Measurements from ENCODE around the gene TMEM219. TPM values are rescaled to one million over a fixed set of nuclear protein-coding genes. Genes with fewer than 3 reads are reported as not detected.
A peak's percentile ranks its signal among the peaks of the same experiment; 100 is the strongest.

Gene TMEM219
- total and polyA plus RNA-seq, 12 donors, result 100 to 300 (median 192) TPM

GRCh38 chr16:30003670-30004423 lies 42.0 kb downstream of the TMEM219 start:
- H3K4me3 ChIP-seq, result no peak overlapping the region
- H3K36me3 ChIP-seq (replicated peaks in 1 of 2), result peaks cover 0 to 5% of the 10 kb centered on the region in 2 donors
- no peaks in the 10 kb centered on the region for H3K9me3 ChIP-seq (replicated peaks in 1 of 3)
- no peak for DNase-seq
- intact Hi-C loops (cut with DNase I), result loop anchor here in 1 of 2 donors (5.0 kb wide), 1 partner anchor 132 kb away; no protein-coding TSS in a partner anchor
- H3K4me1 ChIP-seq (replicated peaks in 1 of 2), result no peaks in the 10 kb centered on the region
- no peak for TF ChIP-seq CTCF (IDR thresholded peaks at IDR 0.05)
- no peak for TF ChIP-seq POLR2A (IDR thresholded peaks at IDR 0.05)
- no peak overlapping the region for H3K27ac ChIP-seq
- WGBS, 4 donors, result 77 to 91% (median 88%) methylated on average over 13 to 17 of the region's 17 CpGs
- no peaks in the 10 kb centered on the region for H3K27me3 ChIP-seq

- no peaks in the 10 kb centered on the region for H3K27me3 ChIP-seq
- no peak overlapping the region for H3K4me3 ChIP-seq
- no peaks in the 10 kb centered on the region for H3K9me3 ChIP-seq (replicated peaks in 1 of 3)
- no peak for DNase-seq
- intact Hi-C loops (cut with DNase I), result loop anchor here in 1 of 2 donors (5.0 kb wide), 1 partner anchor 132 kb away; no protein-coding TSS in a partner anchor
- no peak for TF ChIP-seq POLR2A (IDR thresholded peaks at IDR 0.05)
- no peak for TF ChIP-seq CTCF (IDR thresholded peaks at IDR 0.05)
- no peak overlapping the region for H3K27ac ChIP-seq
- 71 to 84% (median 77%) methylated on average over 6 to 19 of the region's 19 CpGs for WGBS, 4 donors
- peaks cover 0 to 5% of the 10 kb centered on the region in 2 donors for H3K36me3 ChIP-seq (replicated peaks in 1 of 2)
- H3K4me1 ChIP-seq (replicated peaks in 1 of 2), result no peaks in the 10 kb centered on the region
These were observed 42.5 kb downstream of the TMEM219 start for GRCh38 chr16:30004424-30004776.

GRCh38 chr16:30004811-30005242 lies 42.9 kb downstream of the TMEM219 start:
- H3K27me3 ChIP-seq, result peaks cover 3% of the 10 kb centered on the region
- H3K27ac ChIP-seq, result no peak overlapping the region
- peaks cover 0 to 5% of the 10 kb centered on the region in 2 donors for H3K36me3 ChIP-seq (replicated peaks in 1 of 2)
- TF ChIP-seq POLR2A (IDR thresholded peaks at IDR 0.05) (no peak), CTCF (IDR thresholded peaks at IDR 0.05) (no peak)
- intact Hi-C loops (cut with DNase I), result loop anchor here in 1 of 2 donors (5.0 kb wide), 1 partner anchor 133 kb away; no protein-coding TSS in a partner anchor
- no peak for DNase-seq
- H3K4me3 ChIP-seq, result no peak overlapping the region
- H3K9me3 ChIP-seq (replicated peaks in 1 of 3), result no peaks in the 10 kb centered on the region
- no peaks in the 10 kb centered on the region for H3K4me1 ChIP-seq (replicated peaks in 1 of 2)
- 43 to 66% (median 49%) methylated on average over 5 to 11 of the region's 11 CpGs for WGBS, 4 donors

- Histone ChIP-seq H3K4me3 (no peak overlapping the region), H3K9me3 (replicated peaks in 1 of 3) (no peaks in the 10 kb centered on the region), H3K36me3 (replicated peaks in 1 of 2) (peaks cover 0 to 5% of the 10 kb centered on the region in 2 donors), H3K27me3 (peaks cover 10% of the 10 kb centered on the region), H3K27ac (no peak overlapping the region), H3K4me1 (replicated peaks in 1 of 2) (peaks cover under 1% of the 10 kb centered on the region in 2 donors)
- intact Hi-C loops (cut with DNase I), result no loop called here
- no peak for TF ChIP-seq POLR2A (IDR thresholded peaks at IDR 0.05)
- TF ChIP-seq CTCF (IDR thresholded peaks at IDR 0.05), result peak; percentile 72 to 87 (median 80)
- peak in 6 of 7 donors; percentile 45 to 63 (median 55) for DNase-seq
- WGBS, 4 donors, result 49 to 78% (median 61%) methylated on average over 7 to 35 of the region's 35 CpGs
These were observed 43.6 kb downstream of the TMEM219 start for GRCh38 chr16:30005341-30006094.
